GM12865 (cell line): ENCODE results near the gene SEMA5A.

ENCODE experiments used
- DNase-seq: peaks from one replicate; pipeline ENCODE4 v3.0.0; 2010; ENCODE audit warnings: low read depth
- H3K4me3 ChIP-seq: 2 replicates; pipeline ENCODE4 v1.5.1; 2011; ENCODE audit warnings: mild to moderate bottlenecking, low read depth, low read length, control low read depth
- TF ChIP-seq, protein P1 (sequence below): IDR thresholded peaks from 2 replicates; pipeline ENCODE4 v1.5.1; 2011; ENCODE audit warnings: low read length, control low read depth, low read depth, inconsistent platforms; ENCODE audit not compliant: insufficient read depth; ENCODE audit errors: missing control alignments

The SEMA5A gene

GRCh38 chr5:9140711-9141110, 405.2 kb downstream of the SEMA5A start:
- DNase-seq, result no peak
- no peak overlapping the region for H3K4me3 ChIP-seq
- TF ChIP-seq, protein P1, sequence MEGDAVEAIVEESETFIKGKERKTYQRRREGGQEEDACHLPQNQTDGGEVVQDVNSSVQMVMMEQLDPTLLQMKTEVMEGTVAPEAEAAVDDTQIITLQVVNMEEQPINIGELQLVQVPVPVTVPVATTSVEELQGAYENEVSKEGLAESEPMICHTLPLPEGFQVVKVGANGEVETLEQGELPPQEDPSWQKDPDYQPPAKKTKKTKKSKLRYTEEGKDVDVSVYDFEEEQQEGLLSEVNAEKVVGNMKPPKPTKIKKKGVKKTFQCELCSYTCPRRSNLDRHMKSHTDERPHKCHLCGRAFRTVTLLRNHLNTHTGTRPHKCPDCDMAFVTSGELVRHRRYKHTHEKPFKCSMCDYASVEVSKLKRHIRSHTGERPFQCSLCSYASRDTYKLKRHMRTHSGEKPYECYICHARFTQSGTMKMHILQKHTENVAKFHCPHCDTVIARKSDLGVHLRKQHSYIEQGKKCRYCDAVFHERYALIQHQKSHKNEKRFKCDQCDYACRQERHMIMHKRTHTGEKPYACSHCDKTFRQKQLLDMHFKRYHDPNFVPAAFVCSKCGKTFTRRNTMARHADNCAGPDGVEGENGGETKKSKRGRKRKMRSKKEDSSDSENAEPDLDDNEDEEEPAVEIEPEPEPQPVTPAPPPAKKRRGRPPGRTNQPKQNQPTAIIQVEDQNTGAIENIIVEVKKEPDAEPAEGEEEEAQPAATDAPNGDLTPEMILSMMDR, result no peak

GRCh38 chr5:9140202-9140601, 405.7 kb downstream of the SEMA5A start:
- H3K4me3 ChIP-seq, result no peak overlapping the region
- no peak for DNase-seq
- TF ChIP-seq, protein P1, result no peak

GRCh38 chr5:9139344-9139743, 406.5 kb downstream of the SEMA5A start:
- H3K4me3 ChIP-seq, result no peak overlapping the region
- DNase-seq, result no peak
- TF ChIP-seq, protein P1, result no peak

DNA sequence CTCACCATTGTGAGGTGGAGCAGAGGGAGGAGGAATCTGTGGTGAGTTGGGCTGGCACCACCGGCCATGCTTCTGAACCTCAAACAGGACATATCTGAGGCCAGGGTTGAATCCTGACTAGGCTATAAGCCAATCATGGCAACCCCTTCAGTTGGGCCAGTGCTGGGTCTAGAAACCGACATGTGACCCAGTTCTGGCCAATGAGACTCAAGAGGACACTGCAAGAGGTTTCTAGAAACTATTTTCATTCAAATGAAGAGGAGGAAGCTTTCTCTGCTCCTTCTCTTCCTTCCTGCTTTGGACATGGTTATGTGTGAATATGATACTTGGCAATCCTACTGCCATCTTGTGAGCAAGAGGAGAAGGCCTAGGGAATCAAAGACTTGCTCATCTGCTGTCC, 417.7 kb downstream of the SEMA5A start:
- no peak overlapping the region for H3K4me3 ChIP-seq
- DNase-seq, result no peak
- TF ChIP-seq, protein P1, result no peak

DNA sequence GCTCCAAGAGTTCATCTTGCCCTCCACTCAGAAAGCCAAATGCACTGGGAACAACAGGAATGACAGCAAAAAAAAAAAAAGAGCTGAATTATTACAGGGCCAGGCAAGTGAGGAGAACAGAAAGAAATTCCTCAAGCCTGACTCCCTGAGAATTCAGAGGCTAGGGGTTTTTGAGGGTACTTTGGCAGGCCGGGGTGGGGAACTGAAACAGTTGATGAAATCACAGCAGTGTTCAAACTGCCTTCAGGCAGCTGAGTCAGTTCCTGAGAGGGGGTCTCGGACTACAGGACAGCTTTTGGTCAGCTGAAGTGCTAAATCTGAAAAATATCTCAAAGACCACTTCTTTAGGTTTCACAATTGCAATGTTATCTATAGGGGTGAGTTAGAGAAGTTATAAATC, 419.4 kb downstream of the SEMA5A start:
- TF ChIP-seq, protein P1, result no peak
- H3K4me3 ChIP-seq, result no peak overlapping the region
- DNase-seq, result no peak

DNA sequence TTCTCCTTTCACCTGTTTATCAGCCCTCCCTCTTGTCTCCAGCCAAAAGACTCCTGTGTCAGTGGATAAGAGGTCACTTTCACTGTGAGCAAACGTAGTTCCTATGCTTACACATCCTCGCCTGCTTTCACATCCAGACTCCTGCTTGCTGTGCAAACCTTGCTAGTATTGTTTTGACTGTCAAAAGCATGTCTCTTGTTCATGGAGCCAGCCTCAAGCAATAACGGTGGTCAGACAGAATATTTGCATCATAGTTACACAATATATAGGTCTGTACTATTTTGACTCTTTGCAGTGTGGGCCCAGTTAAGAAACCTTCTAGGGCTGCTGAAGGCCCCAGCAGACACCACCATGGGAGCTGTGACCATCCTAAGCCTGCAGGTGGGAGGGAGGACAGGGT, 420.0 kb downstream of the SEMA5A start:
- TF ChIP-seq, protein P1, result no peak

DNA sequence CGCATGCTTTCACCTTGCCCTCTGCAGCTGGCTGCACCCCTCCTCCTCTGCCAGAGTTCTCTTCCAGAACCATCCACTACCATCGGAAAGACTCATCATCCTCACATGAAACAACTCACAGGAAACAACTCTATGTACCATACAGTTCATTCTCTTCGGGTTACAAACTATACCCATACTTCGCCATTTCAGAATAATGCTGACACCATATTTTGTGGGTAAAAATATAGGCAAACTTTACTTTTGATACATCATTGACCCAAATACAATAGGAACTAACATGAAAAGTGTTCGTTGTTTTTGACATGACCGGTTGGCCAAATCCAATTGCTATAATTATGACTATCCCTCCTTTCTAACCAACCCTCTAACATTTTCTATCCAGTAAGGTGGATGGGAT, 421.0 kb downstream of the SEMA5A start:
- DNase-seq, result no peak
- no peak overlapping the region for H3K4me3 ChIP-seq

More for the DNA sequence above, 420.0 kb downstream of the SEMA5A start:
- no peak overlapping the region for H3K4me3 ChIP-seq
- DNase-seq, result peak; percentile 41

More for the DNA sequence above, 421.0 kb downstream of the SEMA5A start:
- TF ChIP-seq, protein P1, result no peak
